Measurements from ENCODE around the gene TSPAN15.

Gene TSPAN15

GRCh38 chr10:69495666-69496065 lies 44.4 kb downstream of the TSPAN15 start:
- no peaks in the 10 kb centered on the region for H3K36me3 ChIP-seq (ENCODE audit: control insufficient read depth, insufficient read depth, low read length)
- H3K4me1 ChIP-seq, result no peaks in the 10 kb centered on the region
- no peak overlapping the region for H3K27ac ChIP-seq
- no peak for TF ChIP-seq CTCF (IDR thresholded peaks at IDR 0.05)
- H2AFZ ChIP-seq, result no peak overlapping the region
- H3K79me2 ChIP-seq, result no peaks in the 10 kb centered on the region
- H3K9me3 ChIP-seq (ENCODE audit: control insufficient read depth, low read length), result no peaks in the 10 kb centered on the region
- no peak overlapping the region for H3K4me2 ChIP-seq (ENCODE audit: low read length)
- H3K4me3 ChIP-seq (ENCODE audit: low read depth, low read length), result no peak overlapping the region
- H3K27me3 ChIP-seq (ENCODE audit: control insufficient read depth, insufficient read depth, low read length), result no peaks in the 10 kb centered on the region
- no peak overlapping the region for H3K9ac ChIP-seq

- Histone ChIP-seq H3K79me2 (no peaks in the 10 kb centered on the region), H3K4me1 (no peaks in the 10 kb centered on the region), H3K27me3 (ENCODE audit: control insufficient read depth, insufficient read depth, low read length) (no peaks in the 10 kb centered on the region), H2AFZ (no peak overlapping the region), H3K4me2 (ENCODE audit: low read length) (no peak overlapping the region), H3K27ac (no peak overlapping the region), H3K36me3 (ENCODE audit: control insufficient read depth, insufficient read depth, low read length) (no peaks in the 10 kb centered on the region), H3K9ac (no peak overlapping the region), H3K9me3 (ENCODE audit: control insufficient read depth, low read length) (no peaks in the 10 kb centered on the region), H3K4me3 (ENCODE audit: low read depth, low read length) (no peak overlapping the region)
- no peak for TF ChIP-seq CTCF (IDR thresholded peaks at IDR 0.05)
Measured at GRCh38 chr10:69496352-69497230, 45.3 kb downstream of the TSPAN15 start.

- Histone ChIP-seq H3K4me1 (no peaks in the 10 kb centered on the region), H3K9ac (no peak overlapping the region), H3K9me3 (ENCODE audit: control insufficient read depth, low read length) (no peaks in the 10 kb centered on the region), H2AFZ (no peak overlapping the region), H3K79me2 (no peaks in the 10 kb centered on the region), H3K4me3 (ENCODE audit: low read depth, low read length) (no peak overlapping the region), H3K27me3 (ENCODE audit: control insufficient read depth, insufficient read depth, low read length) (no peaks in the 10 kb centered on the region), H3K36me3 (ENCODE audit: control insufficient read depth, insufficient read depth, low read length) (no peaks in the 10 kb centered on the region), H3K4me2 (ENCODE audit: low read length) (no peak overlapping the region), H3K27ac (no peak overlapping the region)
- TF ChIP-seq CTCF (IDR thresholded peaks at IDR 0.05), result no peak
Measured at GRCh38 chr10:69497231-69497561, 45.9 kb downstream of the TSPAN15 start.

- Histone ChIP-seq H2AFZ (no peak overlapping the region), H3K4me1 (no peaks in the 10 kb centered on the region), H3K79me2 (no peaks in the 10 kb centered on the region), H3K27me3 (ENCODE audit: control insufficient read depth, insufficient read depth, low read length) (no peaks in the 10 kb centered on the region), H3K27ac (no peak overlapping the region), H3K36me3 (ENCODE audit: control insufficient read depth, insufficient read depth, low read length) (no peaks in the 10 kb centered on the region), H3K9me3 (ENCODE audit: control insufficient read depth, low read length) (no peaks in the 10 kb centered on the region), H3K4me2 (ENCODE audit: low read length) (no peak overlapping the region), H3K9ac (no peak overlapping the region), H3K4me3 (ENCODE audit: low read depth, low read length) (no peak overlapping the region)
- no peak for TF ChIP-seq CTCF (IDR thresholded peaks at IDR 0.05)
Measured at GRCh38 chr10:69497611-69498390, 46.5 kb downstream of the TSPAN15 start.

Data from parathyroid adenoma (tissue), 2 donors.